GM21786 (cell line): ENCODE results near the gene METTL2B.
"Not testable (repeated sequence)": the region's sequence is repeated elsewhere in the genome, so short reads cannot be mapped to it uniquely, and the experiment has no call there.

ENCODE experiments used
- ATAC-seq: cut with Tn5 transposase; IDR thresholded peaks from one replicate; pipeline ENCODE4 v1.9.1; 2021; ENCODE audit not compliant: unreplicated experiment

The METTL2B gene

GRCh38 chr7:128523932-128524524, 47.5 kb downstream of the METTL2B start:
- not testable (repeated sequence) for ATAC-seq

- ATAC-seq, result not testable (repeated sequence)
Observed at GRCh38 chr7:128525584-128525983, 49.0 kb downstream of the METTL2B start.

- not testable (repeated sequence) for ATAC-seq
Observed at GRCh38 chr7:128526062-128526466, 49.5 kb downstream of the METTL2B start.

GRCh38 chr7:128529191-128529590, 52.6 kb downstream of the METTL2B start:
- not testable (repeated sequence) for ATAC-seq

- ATAC-seq, result peak; percentile 18
Observed at GRCh38 chr7:128530121-128530854, 53.7 kb downstream of the METTL2B start.

GRCh38 chr7:128530855-128531104, 54.2 kb downstream of the METTL2B start:
- ATAC-seq, result no peak

- peak; percentile 70 for ATAC-seq
Observed at GRCh38 chr7:128531105-128531954, 54.8 kb downstream of the METTL2B start.

- not testable (repeated sequence) for ATAC-seq
Observed at GRCh38 chr7:128531955-128532478, 55.5 kb downstream of the METTL2B start.

GRCh38 chr7:128532956-128533355, 56.4 kb downstream of the METTL2B start:
- ATAC-seq, result not testable (repeated sequence)

GRCh38 chr7:128537410-128537809, 60.9 kb downstream of the METTL2B start:
- not testable (repeated sequence) for ATAC-seq

GRCh38 chr7:128542530-128542929, 66.0 kb downstream of the METTL2B start:
- not testable (repeated sequence) for ATAC-seq

- not testable (repeated sequence) for ATAC-seq
Observed at GRCh38 chr7:128543300-128543699, 66.8 kb downstream of the METTL2B start.

GRCh38 chr7:128546319-128546851, 69.8 kb downstream of the METTL2B start:
- ATAC-seq, result not testable (repeated sequence)

- ATAC-seq, result no peak
Observed at GRCh38 chr7:128550920-128551319, 74.4 kb downstream of the METTL2B start.

- ATAC-seq, result not testable (repeated sequence)
Observed at GRCh38 chr7:128554394-128554793, 77.8 kb downstream of the METTL2B start.
